T-helper 2 cell treated with Interferon-gamma antibody and Interleukin-4, amounts not matched to agents 5 μg/mL and 100 μg/mL, for 36 hours (primary cell): Measurements from ENCODE around the gene MAMLD1.

Experiments used
- DNase-seq: peaks from one replicate; pipeline ENCODE4 v3.0.0; 2021; ENCODE audit warnings: low spot score
- H3K27ac Mint-ChIP-seq: one replicate; pipeline ENCODE4 v1.8.0; 2021; ENCODE audit warnings: mild to moderate bottlenecking, mixed read lengths
- H3K27me3 Mint-ChIP-seq: one replicate; pipeline ENCODE4 v1.8.0; 2021; ENCODE audit warnings: low read depth, mixed read lengths
- H3K36me3 Mint-ChIP-seq: one replicate; pipeline ENCODE4 v1.8.0; 2021; ENCODE audit warnings: low read depth, mixed read lengths
- H3K4me1 Mint-ChIP-seq: one replicate; pipeline ENCODE4 v1.8.0; 2021; ENCODE audit warnings: low read depth, mixed read lengths
- H3K4me3 Mint-ChIP-seq: one replicate; pipeline ENCODE4 v1.8.0; 2022; ENCODE audit warnings: mild to moderate bottlenecking, moderate library complexity, mixed read lengths
- H3K9me3 Mint-ChIP-seq: one replicate; pipeline ENCODE4 v1.8.0; 2021; ENCODE audit warnings: mixed read lengths

The MAMLD1 gene

DNA sequence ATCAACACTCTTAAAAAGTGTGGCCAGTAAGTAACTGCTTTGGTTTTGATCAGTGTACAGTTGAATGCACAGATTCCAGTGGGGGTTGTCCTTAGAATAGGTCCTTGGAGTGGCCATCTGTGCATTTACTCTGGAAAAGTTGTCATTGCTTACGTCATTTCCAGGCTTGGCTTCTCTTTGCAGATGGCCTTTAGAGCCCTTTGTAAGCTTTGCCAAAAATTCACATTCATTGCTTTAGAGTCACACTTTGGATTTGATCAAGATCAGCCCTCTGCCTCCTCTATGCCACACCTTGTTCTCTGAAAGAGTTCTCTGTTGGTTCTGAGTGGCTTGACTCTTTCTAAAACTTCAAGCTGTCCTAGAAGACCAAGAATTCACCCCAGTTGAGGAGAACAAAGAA lies 83.9 kb downstream of the MAMLD1 start:
- no peak overlapping the region for H3K4me3 Mint-ChIP-seq
- no peak overlapping the region for H3K27ac Mint-ChIP-seq
- no peaks in the 10 kb centered on the region for H3K9me3 Mint-ChIP-seq
- H3K27me3 Mint-ChIP-seq: peaks cover 9% of the 10 kb centered on the region
- peaks cover 2% of the 10 kb centered on the region for H3K36me3 Mint-ChIP-seq
- peaks cover 22% of the 10 kb centered on the region for H3K4me1 Mint-ChIP-seq
- DNase-seq: no peak

DNA sequence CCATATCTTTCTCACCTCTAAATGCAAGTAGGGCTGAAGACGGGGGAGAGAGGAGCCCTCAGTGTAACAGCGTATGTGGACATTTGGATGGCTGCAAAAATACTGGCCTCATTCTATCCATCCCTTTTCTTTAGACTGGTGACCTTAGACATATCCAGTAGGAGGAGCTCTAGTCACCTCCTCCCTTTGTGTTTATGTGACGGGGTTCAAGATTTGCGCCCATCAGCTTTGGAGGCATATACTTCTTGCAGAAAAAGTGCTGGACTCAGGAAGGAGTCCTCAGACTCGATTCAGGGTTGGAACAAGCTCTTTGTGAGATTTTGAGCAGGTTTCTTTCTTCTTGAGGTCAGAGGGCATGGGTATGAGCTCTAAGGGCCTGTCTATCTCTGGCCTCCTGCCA lies 86.2 kb downstream of the MAMLD1 start:
- H3K27me3 Mint-ChIP-seq: no peaks in the 10 kb centered on the region
- DNase-seq: no peak
- H3K9me3 Mint-ChIP-seq: no peaks in the 10 kb centered on the region
- H3K36me3 Mint-ChIP-seq: peaks cover 8% of the 10 kb centered on the region
- H3K4me1 Mint-ChIP-seq: peaks cover 27% of the 10 kb centered on the region
- H3K4me3 Mint-ChIP-seq: no peak overlapping the region
- H3K27ac Mint-ChIP-seq: no peak overlapping the region

DNA sequence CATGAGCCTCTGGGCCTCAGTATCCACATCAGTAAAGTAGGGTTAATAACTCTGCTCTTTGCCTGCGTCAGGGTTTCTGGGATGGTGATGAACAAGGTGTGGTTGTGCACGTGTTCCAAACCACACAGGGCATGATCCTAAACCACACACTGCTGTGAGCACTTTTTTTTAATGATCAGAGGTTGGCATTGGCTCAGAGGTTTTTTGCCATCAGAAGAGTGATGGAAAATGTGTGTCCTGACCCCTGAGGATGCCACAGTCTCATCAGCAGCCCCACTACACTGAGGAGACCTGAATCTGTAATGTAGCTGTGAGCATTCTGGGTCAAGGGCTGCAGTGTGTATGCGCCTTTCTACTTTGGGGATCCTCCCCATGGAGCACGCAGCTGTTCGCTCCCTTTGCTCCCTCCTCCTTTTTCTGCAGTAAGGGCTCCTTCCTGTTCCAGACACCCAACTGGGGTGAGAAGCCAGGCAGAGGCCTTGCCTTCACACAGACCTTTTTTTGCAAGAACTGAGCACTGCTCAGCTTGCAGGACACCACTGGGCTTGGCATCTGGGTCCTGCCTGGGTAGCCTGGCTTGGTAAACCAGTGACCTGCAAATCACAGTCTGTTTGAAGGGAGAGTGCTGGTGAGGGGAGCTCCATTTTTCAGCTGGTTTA lies 87.5 kb downstream of the MAMLD1 start:
- Mint-ChIP-seq H3K36me3 (peaks cover 17% of the 10 kb centered on the region), H3K4me1 (peaks cover 32% of the 10 kb centered on the region), H3K4me3 (no peak overlapping the region), H3K9me3 (no peaks in the 10 kb centered on the region), H3K27ac (peak overlapping the region; percentile 60), H3K27me3 (no peaks in the 10 kb centered on the region)
- no peak for DNase-seq

DNA sequence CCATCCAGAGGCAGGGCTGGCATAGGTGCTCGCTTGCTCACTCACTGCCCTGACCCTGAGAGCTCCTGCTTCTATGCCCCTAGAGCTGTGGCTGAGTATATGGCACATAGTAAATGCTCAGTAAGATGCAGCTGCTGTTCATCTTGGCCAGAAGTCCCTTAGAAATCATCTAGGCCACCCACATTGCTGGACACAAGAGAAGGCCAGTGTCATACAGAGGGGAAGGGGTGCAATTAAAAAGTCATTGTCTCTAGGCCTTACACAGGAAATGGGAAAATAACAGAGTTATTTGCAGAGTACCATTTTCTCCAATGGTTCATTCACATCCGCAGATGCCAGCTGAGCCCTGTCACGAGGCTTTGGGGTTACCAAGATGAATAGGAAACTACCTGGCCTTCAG lies 88.8 kb downstream of the MAMLD1 start:
- peaks cover 39% of the 10 kb centered on the region for H3K4me1 Mint-ChIP-seq
- no peaks in the 10 kb centered on the region for H3K27me3 Mint-ChIP-seq
- no peak overlapping the region for H3K27ac Mint-ChIP-seq
- H3K9me3 Mint-ChIP-seq: no peaks in the 10 kb centered on the region
- no peak overlapping the region for H3K4me3 Mint-ChIP-seq
- no peak for DNase-seq
- H3K36me3 Mint-ChIP-seq: peaks cover 17% of the 10 kb centered on the region

DNA sequence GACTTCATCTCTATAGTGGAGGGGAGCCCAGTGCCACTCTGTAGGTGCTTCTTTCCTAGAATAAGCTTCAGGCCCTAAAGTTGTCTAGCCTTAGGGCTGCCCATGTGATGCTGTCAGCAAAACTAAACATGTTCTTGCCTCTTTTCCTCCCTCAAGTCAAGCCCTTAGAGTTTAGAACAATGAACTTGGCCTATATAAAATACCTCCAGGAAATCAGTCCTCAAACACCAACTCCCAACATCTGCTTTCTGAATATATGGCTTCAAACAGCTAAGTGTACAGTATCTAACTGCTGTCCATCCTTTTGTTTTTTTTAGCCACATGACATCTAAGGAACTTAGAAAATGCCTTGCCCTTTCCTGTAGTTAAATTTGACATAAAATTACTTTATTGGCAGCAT lies 91.0 kb downstream of the MAMLD1 start:
- H3K27ac Mint-ChIP-seq: no peak overlapping the region
- H3K4me3 Mint-ChIP-seq: no peak overlapping the region
- no peak for DNase-seq
- H3K27me3 Mint-ChIP-seq: no peaks in the 10 kb centered on the region
- H3K4me1 Mint-ChIP-seq: peaks cover 45% of the 10 kb centered on the region
- H3K9me3 Mint-ChIP-seq: no peaks in the 10 kb centered on the region
- H3K36me3 Mint-ChIP-seq: peaks cover 17% of the 10 kb centered on the region

DNA sequence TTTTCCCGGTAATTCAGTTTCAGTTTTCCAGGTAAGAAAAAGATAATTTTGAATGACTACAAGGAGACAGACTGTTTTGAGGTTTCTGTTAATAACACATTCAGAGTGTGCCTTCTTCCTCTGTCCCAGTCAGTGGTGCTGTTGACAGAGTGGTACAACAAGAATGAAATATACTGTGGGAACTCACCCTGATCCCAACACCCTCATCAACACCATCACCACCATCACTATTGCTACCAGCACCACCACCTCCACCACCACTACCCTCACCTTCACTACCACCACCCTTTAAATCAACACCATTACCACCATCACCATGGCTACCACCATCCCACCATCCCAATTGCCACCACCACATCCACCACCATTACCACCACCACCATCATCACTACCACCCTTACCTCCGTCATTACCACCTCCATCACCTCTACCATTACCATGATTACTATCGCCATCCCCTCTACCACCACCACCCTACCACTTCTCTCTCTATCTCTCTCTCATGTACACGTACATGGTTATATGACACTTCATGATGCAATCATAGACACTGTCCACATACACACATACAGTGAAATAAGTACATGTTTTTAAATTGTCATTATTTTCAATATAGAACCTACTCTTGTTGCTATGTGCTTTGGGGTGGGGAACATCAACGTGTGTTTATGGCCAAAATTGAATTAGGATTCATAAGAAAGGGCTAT lies 91.5 kb downstream of the MAMLD1 start:
- H3K9me3 Mint-ChIP-seq: no peaks in the 10 kb centered on the region
- no peak for DNase-seq
- peak overlapping the region; percentile 55 for H3K27ac Mint-ChIP-seq
- no peak overlapping the region for H3K4me3 Mint-ChIP-seq
- no peaks in the 10 kb centered on the region for H3K27me3 Mint-ChIP-seq
- peaks cover 50% of the 10 kb centered on the region for H3K4me1 Mint-ChIP-seq
- H3K36me3 Mint-ChIP-seq: peaks cover 17% of the 10 kb centered on the region

DNA sequence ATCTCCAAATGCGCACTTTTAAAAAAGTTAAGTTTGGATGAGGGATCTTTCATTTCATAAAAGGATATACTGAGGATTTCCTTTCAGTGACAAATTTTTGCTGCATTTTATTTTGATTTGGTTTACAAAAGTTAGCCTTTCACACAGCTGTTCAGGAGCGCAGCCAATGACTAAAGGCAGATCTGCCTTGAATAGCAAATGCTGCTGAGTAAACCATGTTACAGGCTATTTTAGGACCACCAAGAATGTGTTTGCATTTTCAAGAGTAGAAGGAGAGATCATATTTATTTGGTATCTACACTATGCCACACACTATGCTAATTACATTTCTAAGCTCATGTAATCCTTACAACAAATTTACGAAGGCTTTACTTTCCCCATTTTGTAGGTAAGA lies 92.1 kb downstream of the MAMLD1 start:
- H3K4me3 Mint-ChIP-seq: no peak overlapping the region
- H3K27ac Mint-ChIP-seq: no peak overlapping the region
- H3K4me1 Mint-ChIP-seq: peaks cover 45% of the 10 kb centered on the region
- peaks cover 17% of the 10 kb centered on the region for H3K36me3 Mint-ChIP-seq
- H3K27me3 Mint-ChIP-seq: no peaks in the 10 kb centered on the region
- DNase-seq: no peak
- no peaks in the 10 kb centered on the region for H3K9me3 Mint-ChIP-seq

DNA sequence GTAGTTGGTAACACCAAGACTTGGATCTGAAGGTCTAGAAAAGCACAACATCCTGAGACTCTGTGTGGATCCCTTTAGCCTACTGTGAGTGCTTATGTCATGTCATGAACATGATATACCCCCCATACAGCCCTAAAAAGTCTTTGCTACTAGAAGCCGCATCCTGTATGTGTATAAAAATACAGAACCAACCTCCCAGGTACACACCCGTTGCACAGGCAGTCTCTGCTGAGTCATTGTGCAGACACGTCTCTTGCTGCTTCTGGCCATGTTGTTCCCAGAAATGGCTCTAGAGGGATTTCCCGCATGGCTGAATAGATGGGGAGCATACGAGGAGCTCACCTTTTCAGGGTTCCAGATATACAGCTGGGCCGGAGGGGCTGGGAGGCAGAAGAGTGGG lies 93.3 kb downstream of the MAMLD1 start:
- DNase-seq: no peak
- Mint-ChIP-seq H3K36me3 (peaks cover 16% of the 10 kb centered on the region), H3K27ac (peak overlapping the region; percentile 3), H3K4me1 (peaks cover 37% of the 10 kb centered on the region), H3K9me3 (no peaks in the 10 kb centered on the region), H3K27me3 (no peaks in the 10 kb centered on the region), H3K4me3 (no peak overlapping the region)

DNA sequence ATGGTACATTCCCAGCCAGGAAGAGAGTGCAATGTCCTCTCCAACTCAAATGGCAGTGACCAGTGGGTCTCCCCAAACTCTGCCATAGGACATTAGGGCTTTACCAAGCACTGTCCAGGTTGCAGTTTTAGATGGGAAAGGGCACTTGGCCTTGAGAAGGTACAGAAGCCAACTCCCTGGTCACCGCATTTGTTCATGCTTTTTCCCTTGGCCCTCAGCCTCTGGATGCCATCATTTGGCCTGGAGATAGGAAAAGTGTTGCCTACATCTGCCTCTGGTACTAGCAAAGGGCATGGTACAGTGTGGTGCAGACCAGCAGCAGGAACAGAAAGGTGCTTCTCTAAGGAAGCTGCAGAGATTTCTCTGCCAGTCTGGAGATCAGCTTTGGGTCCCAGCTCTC lies 93.8 kb downstream of the MAMLD1 start:
- H3K36me3 Mint-ChIP-seq: peaks cover 14% of the 10 kb centered on the region
- H3K27ac Mint-ChIP-seq: no peak overlapping the region
- DNase-seq: no peak
- peaks cover 32% of the 10 kb centered on the region for H3K4me1 Mint-ChIP-seq
- H3K27me3 Mint-ChIP-seq: no peaks in the 10 kb centered on the region
- H3K4me3 Mint-ChIP-seq: no peak overlapping the region
- H3K9me3 Mint-ChIP-seq: no peaks in the 10 kb centered on the region

DNA sequence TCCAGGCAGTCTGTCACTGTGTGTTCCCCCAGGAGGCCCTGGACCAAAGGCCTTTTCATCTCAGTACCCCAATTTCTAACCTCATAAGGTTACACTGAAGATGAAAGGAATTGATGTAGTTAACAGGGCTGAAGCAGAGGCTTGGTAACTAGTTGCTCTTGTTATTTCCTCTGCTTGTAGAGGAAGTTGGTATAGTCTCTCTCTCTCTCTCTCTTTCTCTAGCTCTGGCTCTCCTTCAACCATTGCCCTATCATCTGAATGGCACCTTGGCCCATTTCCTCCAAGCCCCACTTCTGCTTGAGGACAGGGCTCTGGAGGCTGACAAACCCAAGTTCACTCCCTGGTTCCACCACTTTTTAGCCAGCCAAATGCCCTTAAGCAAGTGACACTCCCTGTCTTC lies 96.1 kb downstream of the MAMLD1 start:
- Mint-ChIP-seq H3K27me3 (no peaks in the 10 kb centered on the region), H3K9me3 (no peaks in the 10 kb centered on the region), H3K36me3 (peaks cover 9% of the 10 kb centered on the region), H3K4me3 (no peak overlapping the region), H3K27ac (peak overlapping the region; percentile 81), H3K4me1 (peaks cover 27% of the 10 kb centered on the region)
- DNase-seq: no peak

DNA sequence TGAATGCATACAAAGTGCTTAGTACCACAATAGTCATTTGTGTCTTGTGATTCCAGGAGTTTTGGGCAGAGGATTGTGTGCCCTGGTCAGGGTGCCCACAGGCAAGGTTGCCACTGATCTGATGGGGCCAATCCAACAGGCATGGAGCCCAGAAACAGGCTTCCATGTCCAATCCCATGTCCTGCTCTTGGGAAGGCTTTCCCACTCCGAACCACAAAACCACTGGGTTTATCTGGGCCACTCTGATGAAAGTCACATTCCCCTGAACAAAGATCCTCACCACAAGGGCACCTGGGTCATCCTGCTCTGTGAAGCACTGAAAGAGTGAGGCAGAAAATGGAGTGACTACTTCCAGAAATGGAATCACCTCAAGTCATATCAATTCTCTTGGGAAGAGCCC lies 96.9 kb downstream of the MAMLD1 start:
- peaks cover 20% of the 10 kb centered on the region for H3K4me1 Mint-ChIP-seq
- H3K9me3 Mint-ChIP-seq: no peaks in the 10 kb centered on the region
- H3K4me3 Mint-ChIP-seq: no peak overlapping the region
- H3K27me3 Mint-ChIP-seq: no peaks in the 10 kb centered on the region
- peaks cover 5% of the 10 kb centered on the region for H3K36me3 Mint-ChIP-seq
- H3K27ac Mint-ChIP-seq: no peak overlapping the region
- DNase-seq: no peak

DNA sequence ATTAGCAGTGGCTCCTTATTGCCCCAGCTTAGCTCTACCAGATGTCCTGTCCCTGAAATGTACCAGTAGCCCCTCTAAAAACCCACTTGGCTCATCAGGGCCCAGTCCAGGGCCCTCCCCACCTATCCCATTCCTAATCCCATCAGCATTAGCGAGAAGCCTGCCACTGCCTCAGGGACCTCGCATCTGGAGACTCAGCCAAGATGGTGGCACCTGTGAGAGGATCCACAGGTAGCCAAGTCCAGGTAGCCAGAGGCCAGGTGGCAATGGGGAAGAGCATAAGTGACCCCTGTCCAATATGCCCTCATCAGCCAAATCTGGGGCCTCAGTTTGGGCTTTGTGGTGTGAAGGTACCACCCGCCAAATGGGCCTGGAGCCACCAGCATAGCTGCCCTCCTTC lies 97.7 kb downstream of the MAMLD1 start:
- Mint-ChIP-seq H3K4me1 (peaks cover 20% of the 10 kb centered on the region), H3K36me3 (peaks cover 3% of the 10 kb centered on the region), H3K4me3 (no peak overlapping the region), H3K9me3 (no peaks in the 10 kb centered on the region), H3K27me3 (no peaks in the 10 kb centered on the region), H3K27ac (no peak overlapping the region)
- no peak for DNase-seq

DNA sequence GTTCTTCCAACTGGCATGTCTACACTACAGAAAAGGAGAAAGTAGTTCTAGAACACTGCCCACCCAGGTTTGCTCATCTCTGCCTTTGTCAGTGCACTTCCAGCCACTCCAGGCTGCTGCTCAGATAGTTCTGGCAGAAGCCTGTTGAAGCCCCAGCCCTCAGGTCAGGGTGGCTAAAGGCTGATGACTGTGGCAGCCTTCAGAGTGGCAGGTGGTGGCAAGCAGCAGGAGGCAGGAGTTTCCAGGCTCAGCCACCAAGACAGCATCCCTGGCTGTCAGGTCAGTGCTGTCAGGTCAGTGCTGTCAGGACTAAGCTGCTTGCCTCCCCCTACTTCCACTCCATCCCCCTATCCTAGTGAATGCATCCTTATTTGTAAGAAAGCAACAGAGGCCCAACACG lies 100.4 kb downstream of the MAMLD1 start:
- Mint-ChIP-seq H3K4me1 (peaks cover 11% of the 10 kb centered on the region), H3K27ac (no peak overlapping the region), H3K9me3 (no peaks in the 10 kb centered on the region), H3K27me3 (no peaks in the 10 kb centered on the region), H3K36me3 (peaks cover 3% of the 10 kb centered on the region), H3K4me3 (no peak overlapping the region)
- DNase-seq: no peak

DNA sequence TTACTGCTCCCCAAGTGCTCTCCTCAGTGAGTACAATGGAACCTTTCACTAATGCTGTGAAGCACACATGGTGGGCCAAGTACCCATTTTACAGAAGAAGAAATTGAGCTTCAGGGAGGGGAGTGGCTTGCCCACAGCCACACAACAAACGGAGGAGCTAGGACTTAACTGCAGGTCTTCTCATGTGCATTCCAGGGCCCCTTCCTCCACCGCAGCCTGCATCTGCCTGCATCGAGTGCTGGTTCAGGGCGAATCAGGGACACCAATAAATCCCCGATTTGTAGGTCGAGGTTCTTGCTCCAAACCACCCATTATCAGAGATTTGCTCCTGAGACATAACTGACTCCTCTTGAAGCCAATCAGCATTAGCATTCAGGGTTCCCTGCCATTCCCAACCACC lies 100.9 kb downstream of the MAMLD1 start:
- H3K27ac Mint-ChIP-seq: no peak overlapping the region
- H3K27me3 Mint-ChIP-seq: no peaks in the 10 kb centered on the region
- no peaks in the 10 kb centered on the region for H3K9me3 Mint-ChIP-seq
- peaks cover 3% of the 10 kb centered on the region for H3K36me3 Mint-ChIP-seq
- peaks cover 6% of the 10 kb centered on the region for H3K4me1 Mint-ChIP-seq
- no peak overlapping the region for H3K4me3 Mint-ChIP-seq
- DNase-seq: no peak

DNA sequence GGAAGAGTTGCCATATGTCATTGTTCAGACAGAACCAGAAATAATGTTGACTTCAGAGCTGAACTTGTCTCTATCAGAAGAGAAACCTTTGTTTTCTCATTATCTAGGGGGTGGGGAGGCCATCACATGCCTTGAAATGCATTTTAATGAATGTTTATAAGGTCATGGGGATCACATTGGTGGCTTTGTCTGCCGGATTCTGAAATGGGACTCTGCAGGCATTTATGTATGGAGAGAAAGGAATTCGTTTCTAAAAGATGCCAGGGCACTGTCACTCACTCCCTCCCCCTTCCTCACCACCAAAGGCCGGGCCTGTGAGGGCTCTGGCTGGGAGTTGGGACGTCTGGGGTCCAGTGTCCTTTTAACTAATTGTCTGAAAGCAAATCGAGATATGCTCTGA lies 102.2 kb downstream of the MAMLD1 start:
- H3K4me1 Mint-ChIP-seq: no peaks in the 10 kb centered on the region
- H3K27ac Mint-ChIP-seq: no peak overlapping the region
- H3K27me3 Mint-ChIP-seq: no peaks in the 10 kb centered on the region
- no peak for DNase-seq
- H3K9me3 Mint-ChIP-seq: no peaks in the 10 kb centered on the region
- H3K4me3 Mint-ChIP-seq: no peak overlapping the region
- H3K36me3 Mint-ChIP-seq: peaks cover 3% of the 10 kb centered on the region
